ENCODE data around the gene ARSB.
"Not testable (repeated sequence)": the region's sequence is repeated elsewhere in the genome, so short reads cannot be mapped to it uniquely, and the experiment has no call there.

The ARSB gene

GRCh38 chr5:78915170-78915569 lies 69.9 kb downstream of the ARSB start:
- Mint-ChIP-seq H3K9me3 (no peaks in the 10 kb centered on the region), H3K27ac (no peak overlapping the region), H3K4me1 (peaks cover 10 to 13% of the 10 kb centered on the region in 2 donors), H3K36me3 (peaks cover 13 to 18% of the 10 kb centered on the region in 2 donors), H3K4me3 (no peak overlapping the region), H3K27me3 (no peaks in the 10 kb centered on the region)
- ATAC-seq (replicated peaks): no peak
- DNase-seq: no peak

GRCh38 chr5:78912811-78913210 lies 72.3 kb downstream of the ARSB start:
- Mint-ChIP-seq H3K4me1 (peaks cover 21 to 37% of the 10 kb centered on the region in 2 donors), H3K9me3 (no peaks in the 10 kb centered on the region), H3K36me3 (peaks cover 12 to 15% of the 10 kb centered on the region in 2 donors), H3K27me3 (no peaks in the 10 kb centered on the region), H3K4me3 (no peak overlapping the region), H3K27ac (no peak overlapping the region)
- DNase-seq (no peak), ATAC-seq (replicated peaks) (no peak)

GRCh38 chr5:78912085-78912771 lies 72.9 kb downstream of the ARSB start:
- DNase-seq: no peak
- H3K4me1 Mint-ChIP-seq: peaks cover 25 to 43% of the 10 kb centered on the region in 2 donors
- no peaks in the 10 kb centered on the region for H3K9me3 Mint-ChIP-seq
- no peak for ATAC-seq (replicated peaks)
- no peak overlapping the region for H3K27ac Mint-ChIP-seq
- peaks cover 12 to 15% of the 10 kb centered on the region in 2 donors for H3K36me3 Mint-ChIP-seq
- H3K27me3 Mint-ChIP-seq: no peaks in the 10 kb centered on the region
- no peak overlapping the region for H3K4me3 Mint-ChIP-seq

- H3K27ac Mint-ChIP-seq; DNase-seq; H3K27me3 Mint-ChIP-seq; ATAC-seq (replicated peaks); H3K9me3 Mint-ChIP-seq; H3K4me3 Mint-ChIP-seq: not testable (repeated sequence)
- H3K4me1 Mint-ChIP-seq: peaks cover 43 to 71% of the 10 kb centered on the region in 2 donors
- peaks cover 9 to 23% of the 10 kb centered on the region in 2 donors for H3K36me3 Mint-ChIP-seq
These were observed 75.7 kb downstream of the ARSB start for GRCh38 chr5:78909224-78909983.

- Mint-ChIP-seq H3K27me3 (no peaks in the 10 kb centered on the region), H3K36me3 (peaks cover 9 to 23% of the 10 kb centered on the region in 2 donors), H3K4me1 (peaks cover 43 to 71% of the 10 kb centered on the region in 2 donors), H3K4me3 (peak overlapping the region; percentile 50 to 51), H3K27ac (peak overlapping the region; percentile 33), H3K9me3 (no peaks in the 10 kb centered on the region)
- DNase-seq: no peak
- ATAC-seq (replicated peaks): no peak
These were observed 76.7 kb downstream of the ARSB start for GRCh38 chr5:78908173-78909061.

- ATAC-seq (replicated peaks) (peak; percentile 56 to 71), DNase-seq (peak; percentile 11)
- peaks cover 43 to 71% of the 10 kb centered on the region in 2 donors for H3K4me1 Mint-ChIP-seq
- peak overlapping the region; percentile 32 for H3K27ac Mint-ChIP-seq
- no peaks in the 10 kb centered on the region for H3K27me3 Mint-ChIP-seq
- H3K4me3 Mint-ChIP-seq: peak overlapping the region in 1 of 2 donors; percentile 58
- no peaks in the 10 kb centered on the region for H3K9me3 Mint-ChIP-seq
- H3K36me3 Mint-ChIP-seq: peaks cover 9 to 23% of the 10 kb centered on the region in 2 donors
These were observed 77.7 kb downstream of the ARSB start for GRCh38 chr5:78907255-78907891.

- H3K4me3 Mint-ChIP-seq: peak overlapping the region; percentile 44 to 51
- ATAC-seq (replicated peaks): peak; percentile 79 to 83
These were observed 79.8 kb downstream of the ARSB start for GRCh38 chr5:78905084-78905938.

GRCh38 chr5:78903861-78904260 lies 81.2 kb downstream of the ARSB start:
- H3K27me3 Mint-ChIP-seq: no peaks in the 10 kb centered on the region

More at GRCh38 chr5:78905084-78905938, 79.8 kb downstream of the ARSB start:
- Mint-ChIP-seq H3K9me3 (peaks cover 0 to 3% of the 10 kb centered on the region in 2 donors), H3K27me3 (no peaks in the 10 kb centered on the region), H3K27ac (peak overlapping the region; percentile 72), H3K4me1 (peaks cover 33 to 59% of the 10 kb centered on the region in 2 donors), H3K36me3 (peaks cover 13 to 36% of the 10 kb centered on the region in 2 donors)
- DNase-seq: peak; percentile 39

GRCh38 chr5:78903353-78903752 lies 81.8 kb downstream of the ARSB start:
- Mint-ChIP-seq H3K27me3 (no peaks in the 10 kb centered on the region), H3K36me3 (peaks cover 23 to 47% of the 10 kb centered on the region in 2 donors), H3K4me3 (no peak overlapping the region), H3K9me3 (peaks cover 11 to 12% of the 10 kb centered on the region in 2 donors), H3K4me1 (peaks cover 26 to 40% of the 10 kb centered on the region in 2 donors), H3K27ac (no peak overlapping the region)
- DNase-seq: no peak
- ATAC-seq (replicated peaks): no peak

More at GRCh38 chr5:78903861-78904260, 81.2 kb downstream of the ARSB start:
- Mint-ChIP-seq H3K9me3 (peaks cover 10 to 12% of the 10 kb centered on the region in 2 donors), H3K4me1 (peaks cover 30 to 45% of the 10 kb centered on the region in 2 donors), H3K4me3 (no peak overlapping the region), H3K27ac (no peak overlapping the region), H3K36me3 (peaks cover 21 to 45% of the 10 kb centered on the region in 2 donors)
- DNase-seq (no peak), ATAC-seq (replicated peaks) (no peak)

GRCh38 chr5:78899922-78900362 lies 85.2 kb downstream of the ARSB start:
- ATAC-seq (replicated peaks) (no peak), DNase-seq (no peak)
- Mint-ChIP-seq H3K9me3 (peaks cover 11 to 12% of the 10 kb centered on the region in 2 donors), H3K4me3 (no peak overlapping the region), H3K36me3 (peaks cover 28 to 45% of the 10 kb centered on the region in 2 donors), H3K27ac (no peak overlapping the region), H3K4me1 (peaks cover 4 to 7% of the 10 kb centered on the region in 2 donors), H3K27me3 (no peaks in the 10 kb centered on the region)

GRCh38 chr5:78896132-78896531 lies 89.0 kb downstream of the ARSB start:
- H3K27me3 Mint-ChIP-seq: no peaks in the 10 kb centered on the region
- H3K36me3 Mint-ChIP-seq: peaks cover 35 to 48% of the 10 kb centered on the region in 2 donors
- DNase-seq: no peak
- H3K4me3 Mint-ChIP-seq: no peak overlapping the region
- no peak for ATAC-seq (replicated peaks)
- H3K27ac Mint-ChIP-seq: no peak overlapping the region
- peaks cover 12 to 18% of the 10 kb centered on the region in 2 donors for H3K4me1 Mint-ChIP-seq
- peaks cover 11% of the 10 kb centered on the region in 2 donors for H3K9me3 Mint-ChIP-seq

GRCh38 chr5:78895616-78896015 lies 89.5 kb downstream of the ARSB start:
- Mint-ChIP-seq H3K4me1 (peaks cover 12 to 24% of the 10 kb centered on the region in 2 donors), H3K36me3 (peaks cover 31 to 48% of the 10 kb centered on the region in 2 donors), H3K9me3 (peaks cover 9 to 11% of the 10 kb centered on the region in 2 donors), H3K27ac (no peak overlapping the region), H3K4me3 (no peak overlapping the region), H3K27me3 (no peaks in the 10 kb centered on the region)
- DNase-seq (no peak), ATAC-seq (replicated peaks) (no peak)
